GM12865 (cell line): Measurements from ENCODE around the gene ARPP21.

Experiments used
- DNase-seq: peaks from one replicate; pipeline ENCODE4 v3.0.0; 2010; ENCODE audit warnings: low read depth
- H3K4me3 ChIP-seq: 2 replicates; pipeline ENCODE4 v1.5.1; 2011; ENCODE audit warnings: mild to moderate bottlenecking, low read depth, low read length, control low read depth
- CTCF ChIP-seq: IDR thresholded peaks from 2 replicates; pipeline ENCODE4 v1.5.1; 2011; ENCODE audit warnings: low read length, control low read depth, low read depth, inconsistent platforms; ENCODE audit not compliant: insufficient read depth; ENCODE audit errors: missing control alignments

Gene ARPP21

GRCh38 chr3:35679409-35680080 is 40.2 kb downstream of the ARPP21 start:
- no peak for DNase-seq
- no peak overlapping the region for H3K4me3 ChIP-seq
- no peak for TF ChIP-seq CTCF

- no peak for DNase-seq
- no peak overlapping the region for H3K4me3 ChIP-seq
- no peak for TF ChIP-seq CTCF
Measured at GRCh38 chr3:35680866-35681650, 41.7 kb downstream of the ARPP21 start.

- DNase-seq = no peak
- TF ChIP-seq CTCF = no peak
- no peak overlapping the region for H3K4me3 ChIP-seq
Measured at GRCh38 chr3:35685153-35685552, 45.8 kb downstream of the ARPP21 start.

GRCh38 chr3:35688826-35689225 is 49.5 kb downstream of the ARPP21 start:
- no peak overlapping the region for H3K4me3 ChIP-seq
- TF ChIP-seq CTCF = no peak

GRCh38 chr3:35690271-35690670 is 50.9 kb downstream of the ARPP21 start:
- H3K4me3 ChIP-seq = no peak overlapping the region
- no peak for TF ChIP-seq CTCF
- no peak for DNase-seq

More at GRCh38 chr3:35688826-35689225, 49.5 kb downstream of the ARPP21 start:
- DNase-seq = no peak

GRCh38 chr3:35705904-35706303 is 66.6 kb downstream of the ARPP21 start:
- no peak for TF ChIP-seq CTCF

More at GRCh38 chr3:35705904-35706303, 66.6 kb downstream of the ARPP21 start:
- DNase-seq = no peak
- no peak overlapping the region for H3K4me3 ChIP-seq
